Coronary artery (tissue), 2 donors: ENCODE results near the gene ATG4D.

Source experiments
- DNase-seq: peaks from one replicate; pipeline ENCODE4 v3.0.0-alpha.2; 2017; ENCODE audit warnings: low spot score
- H3K27ac ChIP-seq, 2 donors: fragments of 200-600 bp; sonication (generic); one replicate each; pipeline ENCODE4 v1.5.1; 2016 to 2019
- H3K4me3 ChIP-seq: fragments of 200-600 bp; sonication (generic); 2 replicates; pipeline ENCODE4 v1.5.1; 2016; ENCODE audit warnings: mild to moderate bottlenecking, moderate library complexity
- TF ChIP-seq, protein P1 (sequence below): fragments of 200-600 bp; sonication (generic); IDR thresholded peaks from one replicate; pipeline ENCODE4 v1.5.1; 2019; ENCODE audit warnings: antibody characterized with exemption

The ATG4D gene

DNA sequence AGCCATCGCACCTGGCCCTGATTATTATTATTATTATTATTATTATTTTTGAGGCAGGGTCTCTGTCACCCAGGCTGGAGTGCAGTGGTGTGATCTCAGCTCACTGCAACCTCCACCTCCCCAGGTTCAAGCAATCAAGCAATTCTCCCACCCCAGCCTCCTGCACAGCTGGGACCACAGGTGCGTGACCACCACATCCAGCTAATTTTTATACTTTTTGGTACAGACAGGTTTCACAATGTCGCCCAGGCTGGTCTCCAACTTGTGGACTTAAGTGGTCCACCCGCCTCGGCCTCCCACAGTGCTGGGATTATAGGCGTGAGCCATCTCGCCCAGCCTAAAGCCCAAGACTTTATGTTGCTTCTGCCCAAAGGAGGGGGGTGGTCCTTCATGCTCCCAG, 49.4 kb downstream of the ATG4D start:
- H3K4me3 ChIP-seq: no peak overlapping the region
- peak overlapping the region in 1 of 2 donors; percentile 65 for H3K27ac ChIP-seq
- TF ChIP-seq, protein P1, sequence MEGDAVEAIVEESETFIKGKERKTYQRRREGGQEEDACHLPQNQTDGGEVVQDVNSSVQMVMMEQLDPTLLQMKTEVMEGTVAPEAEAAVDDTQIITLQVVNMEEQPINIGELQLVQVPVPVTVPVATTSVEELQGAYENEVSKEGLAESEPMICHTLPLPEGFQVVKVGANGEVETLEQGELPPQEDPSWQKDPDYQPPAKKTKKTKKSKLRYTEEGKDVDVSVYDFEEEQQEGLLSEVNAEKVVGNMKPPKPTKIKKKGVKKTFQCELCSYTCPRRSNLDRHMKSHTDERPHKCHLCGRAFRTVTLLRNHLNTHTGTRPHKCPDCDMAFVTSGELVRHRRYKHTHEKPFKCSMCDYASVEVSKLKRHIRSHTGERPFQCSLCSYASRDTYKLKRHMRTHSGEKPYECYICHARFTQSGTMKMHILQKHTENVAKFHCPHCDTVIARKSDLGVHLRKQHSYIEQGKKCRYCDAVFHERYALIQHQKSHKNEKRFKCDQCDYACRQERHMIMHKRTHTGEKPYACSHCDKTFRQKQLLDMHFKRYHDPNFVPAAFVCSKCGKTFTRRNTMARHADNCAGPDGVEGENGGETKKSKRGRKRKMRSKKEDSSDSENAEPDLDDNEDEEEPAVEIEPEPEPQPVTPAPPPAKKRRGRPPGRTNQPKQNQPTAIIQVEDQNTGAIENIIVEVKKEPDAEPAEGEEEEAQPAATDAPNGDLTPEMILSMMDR: no peak

DNA sequence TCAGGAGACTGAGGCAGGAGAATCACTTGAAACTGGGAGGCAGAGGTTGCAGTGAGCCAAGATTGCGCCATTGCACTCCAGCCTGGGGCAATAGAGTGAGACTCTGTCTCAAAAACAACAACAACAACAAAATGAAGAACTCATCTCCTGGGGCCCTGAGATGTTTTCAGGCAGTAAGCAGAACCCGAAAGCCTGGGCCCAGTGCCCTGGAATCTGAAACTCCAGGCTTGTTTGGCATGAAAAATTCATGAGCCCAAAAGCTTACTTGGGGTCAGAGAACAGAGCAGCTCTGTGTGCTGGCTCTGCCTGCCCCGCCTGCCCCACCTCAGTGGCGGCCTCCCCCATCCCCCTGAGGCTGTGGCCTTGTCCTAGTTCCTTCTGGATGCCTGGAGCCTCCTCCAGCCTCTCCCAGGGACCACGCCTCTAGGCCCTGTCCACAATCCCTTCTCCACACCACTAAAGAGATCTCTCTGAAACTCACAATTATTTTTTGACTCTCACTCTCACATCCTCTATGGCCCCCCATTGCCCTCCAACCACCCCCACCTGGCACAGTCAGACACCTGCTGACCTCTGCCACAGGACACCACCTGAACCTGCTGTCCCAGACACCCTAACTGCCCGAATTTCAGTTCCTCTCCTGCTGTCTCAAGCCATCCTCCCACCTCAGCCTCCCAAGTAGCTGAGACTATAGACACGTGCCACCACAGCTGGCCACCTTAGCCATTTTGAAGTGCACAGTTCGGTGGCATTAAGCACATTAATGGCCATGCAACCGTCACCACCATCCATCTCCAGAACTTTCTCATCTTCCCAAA, 50.3 kb downstream of the ATG4D start:
- Histone ChIP-seq H3K4me3 (no peak overlapping the region), H3K27ac (peak overlapping the region in 1 of 2 donors; percentile 65)
- TF ChIP-seq, protein P1: no peak
- DNase-seq: no peak

More for the DNA sequence above, 49.4 kb downstream of the ATG4D start:
- no peak for DNase-seq

DNA sequence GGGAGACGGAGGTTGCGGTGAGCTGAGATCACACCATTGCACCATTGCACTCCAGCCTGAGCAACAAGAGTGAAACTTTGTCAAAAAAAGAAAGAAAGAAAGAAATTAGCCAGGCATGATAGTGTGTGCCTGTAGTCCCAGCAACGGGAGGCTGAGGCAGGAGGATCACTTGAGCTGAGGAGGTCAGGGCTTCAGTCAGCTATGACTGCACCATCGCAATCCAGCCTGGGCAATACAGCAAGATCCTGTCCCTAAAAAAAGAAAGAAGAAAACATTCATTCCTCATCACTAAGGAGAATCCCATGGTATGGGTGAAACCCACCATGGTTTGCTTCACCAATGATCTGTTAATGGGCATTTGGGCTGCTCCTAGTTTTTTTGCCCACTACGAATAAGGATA, 56.4 kb downstream of the ATG4D start:
- TF ChIP-seq, protein P1: no peak
- no peak overlapping the region for H3K27ac ChIP-seq

DNA sequence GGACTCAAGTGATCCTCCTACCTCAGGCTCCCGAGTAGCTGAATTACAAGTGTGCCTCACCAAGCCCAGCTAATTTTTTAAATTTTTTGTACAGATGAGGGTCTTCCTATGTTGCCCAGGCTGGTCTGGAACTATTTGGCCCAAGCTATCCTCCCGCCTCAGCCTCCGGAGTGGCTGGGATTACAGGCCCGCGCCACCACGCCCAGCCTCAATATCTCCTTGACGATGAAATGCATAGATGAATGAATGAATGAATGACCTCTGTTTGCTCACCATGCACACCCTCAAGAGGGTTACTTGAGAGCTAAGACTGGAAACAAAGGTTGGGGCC, 58.3 kb downstream of the ATG4D start:
- peak overlapping the region in 1 of 2 donors; percentile 93 for H3K27ac ChIP-seq
- peak overlapping the region; percentile 89 for H3K4me3 ChIP-seq

More for the DNA sequence above, 56.4 kb downstream of the ATG4D start:
- DNase-seq: no peak
- H3K4me3 ChIP-seq: no peak overlapping the region

DNA sequence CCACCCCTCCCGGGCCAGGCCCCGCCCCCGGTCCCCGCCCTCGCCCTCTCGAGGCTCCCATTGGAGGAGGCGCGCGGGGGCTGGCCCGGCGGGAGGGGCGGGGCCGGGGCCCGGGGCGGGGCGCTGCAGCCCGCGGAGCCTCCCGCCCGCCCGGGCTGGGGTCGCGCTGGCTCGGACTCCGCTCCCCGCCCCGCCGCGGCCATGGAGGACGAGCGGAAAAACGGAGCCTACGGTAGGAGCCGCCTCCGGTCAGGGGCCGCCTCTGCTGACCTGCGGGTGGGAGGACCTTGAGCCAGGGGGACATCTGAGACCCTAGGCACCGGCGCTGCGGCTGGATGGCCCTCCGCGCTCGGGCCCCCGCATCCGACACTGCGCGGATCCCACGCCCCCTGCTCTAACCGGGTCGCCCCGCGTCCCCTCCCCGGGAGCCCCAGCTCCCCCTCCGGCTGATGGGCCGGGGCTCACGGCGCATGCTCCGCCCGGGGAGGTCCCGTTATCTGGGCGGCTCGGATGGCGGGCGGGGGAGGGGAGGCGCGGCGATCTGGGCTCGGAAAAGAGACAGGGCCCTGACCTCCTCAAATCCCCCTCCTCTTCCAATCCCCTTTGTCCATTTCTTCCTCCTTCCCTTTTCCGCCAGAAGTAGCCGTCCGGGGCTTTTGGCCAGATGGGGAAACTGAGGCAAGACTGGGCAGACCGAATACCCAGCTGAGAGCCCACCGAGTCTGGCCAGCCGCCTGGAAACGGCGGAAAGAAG, 58.8 kb downstream of the ATG4D start:
- peak; percentile 88 for DNase-seq
- Histone ChIP-seq H3K27ac (peak overlapping the region; percentile 93 to 100), H3K4me3 (peak overlapping the region; percentile 89)
- TF ChIP-seq, protein P1: no peak

More for the DNA sequence above, 58.3 kb downstream of the ATG4D start:
- TF ChIP-seq, protein P1: no peak
- DNase-seq: no peak
